HG03439 (cell line): ENCODE measurements around the gene CYB561.

Experiments used
- ATAC-seq: cut with Tn5 transposase; IDR thresholded peaks from one replicate; pipeline ENCODE4 v1.9.1; 2021; ENCODE audit warnings: mild to moderate bottlenecking, moderate library complexity; ENCODE audit not compliant: unreplicated experiment

Gene CYB561

GRCh38 chr17:63445954-63446752, at the start of gene CYB561:
Gene CYB561, minus strand, starts transcription at chr17:63446306. Its CDS starts 8,759 bp downstream, at chr17:63437547.
- peak; percentile 65 for ATAC-seq

GRCh38 chr17:63495491-63495890, 49.4 kb upstream of the CYB561 start:
- no peak for ATAC-seq

- ATAC-seq, result no peak
Observed at GRCh38 chr17:63494300-63494928, 48.3 kb upstream of the CYB561 start.

GRCh38 chr17:63493411-63493810, 47.3 kb upstream of the CYB561 start:
- no peak for ATAC-seq

GRCh38 chr17:63492940-63493339, 46.8 kb upstream of the CYB561 start:
- ATAC-seq, result no peak

GRCh38 chr17:63491977-63492618, 46.0 kb upstream of the CYB561 start:
- no peak for ATAC-seq

- ATAC-seq, result no peak
Observed at GRCh38 chr17:63491413-63491812, 45.3 kb upstream of the CYB561 start.

GRCh38 chr17:63490858-63491400, 44.8 kb upstream of the CYB561 start:
- ATAC-seq, result no peak

GRCh38 chr17:63490329-63490728, 44.2 kb upstream of the CYB561 start:
- no peak for ATAC-seq

GRCh38 chr17:63489291-63489690, 43.2 kb upstream of the CYB561 start:
- ATAC-seq, result no peak

- no peak for ATAC-seq
Observed at GRCh38 chr17:63488851-63489250, 42.7 kb upstream of the CYB561 start.

GRCh38 chr17:63487014-63487339, 40.9 kb upstream of the CYB561 start:
- no peak for ATAC-seq

- ATAC-seq, result no peak
Observed at GRCh38 chr17:63486317-63487013, 40.4 kb upstream of the CYB561 start.

- no peak for ATAC-seq
Observed at GRCh38 chr17:63483655-63484575, 37.8 kb upstream of the CYB561 start.

GRCh38 chr17:63483038-63483437, 36.9 kb upstream of the CYB561 start:
- no peak for ATAC-seq

- ATAC-seq, result no peak
Observed at GRCh38 chr17:63482509-63482908, 36.4 kb upstream of the CYB561 start.

GRCh38 chr17:63481488-63481870, 35.4 kb upstream of the CYB561 start:
- no peak for ATAC-seq

- no peak for ATAC-seq
Observed at GRCh38 chr17:63480826-63481487, 34.9 kb upstream of the CYB561 start.

GRCh38 chr17:63480192-63480784, 34.2 kb upstream of the CYB561 start:
- ATAC-seq, result no peak
